Thyroid gland (tissue), 4 donors: ENCODE data around the gene RPS6KB2. TPM values are rescaled to one million over a fixed set of nuclear protein-coding genes. Genes with fewer than 3 reads are reported as not detected.
A peak's percentile ranks its signal among the peaks of the same experiment; 100 is the strongest.

Source experiments
- DNase-seq, 2 donors: peaks; one replicate each; pipeline ENCODE4 v3.0.0-alpha.2; 2019
- H3K27ac ChIP-seq, 3 donors: fragments of 200-600 bp; sonication (generic); 1 replicate in 2 of 3; 2 replicates in 1 of 3; pipeline ENCODE4 v1.5.1; 2016 to 2019; ENCODE audit warnings: mild to moderate bottlenecking in 1 of 3, moderate library complexity in 1 of 3
- H3K27me3 ChIP-seq: fragments of 200-600 bp; sonication (generic); one replicate; pipeline ENCODE4 v1.5.1; 2019
- H3K36me3 ChIP-seq, 2 donors: fragments of 200-600 bp; sonication (generic); one replicate each; pipeline ENCODE4 v1.5.1; 2016 to 2019
- H3K4me1 ChIP-seq, 2 donors: fragments of 200-600 bp; sonication (generic); one replicate each; pipeline ENCODE4 v1.5.1; 2017 to 2019
- H3K4me3 ChIP-seq, 3 donors: fragments of 200-600 bp; sonication (generic); replicated peaks in 1 of 3; 1 replicate in 2 of 3; 2 replicates in 1 of 3; pipeline ENCODE4 v1.5.1; 2016; ENCODE audit warnings: mild to moderate bottlenecking in 1 of 3
- H3K9me3 ChIP-seq: fragments of 200-600 bp; sonication (generic); one replicate; pipeline ENCODE4 v1.5.1; 2017
- POLR2A ChIP-seq, 2 donors: fragments of 450-650 bp; IDR thresholded peaks; one replicate each; pipeline ENCODE4 v1.6.1; 2017; ENCODE audit warnings: antibody characterized with exemption in 2 of 2, mild to moderate bottlenecking in 2 of 2, moderate library complexity in 1 of 2
- WGBS, 2 donors: methylation state at CpG; one replicate each; pipeline ENCODE4 v1.1.5; 2017; 5-methylcytosine and 5-hydroxymethylcytosine counted together
- intact Hi-C: fragments of 100-400 bp; cut with DNase I; formaldehyde crosslinking; loops from one replicate; pipeline ENCODE4 v1.15.1; 2023
- total RNA-seq, 4 donors: library from RNA; depleted of rRNA; stranded (reverse); fragments of >200 nt; gene quantifications; one replicate each; pipeline ENCODE4 v1.2.3, GENCODE V29; 2016
- TF ChIP-seq, protein P1 (sequence below), 6 experiments: fragments of 200-600 bp in 3 of 6; fragments of 450-650 bp in 3 of 6; sonication (generic) in 3 of 6; IDR thresholded peaks; one replicate each; pipeline ENCODE4 v1.5.1; 2016 to 2019; ENCODE audit warnings: antibody characterized with exemption in 6 of 6, mild to moderate bottlenecking in 2 of 6, inconsistent platforms in 1 of 6, moderate library complexity in 1 of 6

The RPS6KB2 gene
- total RNA-seq, 4 donors from 2014 or later: 44.1 to 102 (median 62.2) TPM

DNA sequence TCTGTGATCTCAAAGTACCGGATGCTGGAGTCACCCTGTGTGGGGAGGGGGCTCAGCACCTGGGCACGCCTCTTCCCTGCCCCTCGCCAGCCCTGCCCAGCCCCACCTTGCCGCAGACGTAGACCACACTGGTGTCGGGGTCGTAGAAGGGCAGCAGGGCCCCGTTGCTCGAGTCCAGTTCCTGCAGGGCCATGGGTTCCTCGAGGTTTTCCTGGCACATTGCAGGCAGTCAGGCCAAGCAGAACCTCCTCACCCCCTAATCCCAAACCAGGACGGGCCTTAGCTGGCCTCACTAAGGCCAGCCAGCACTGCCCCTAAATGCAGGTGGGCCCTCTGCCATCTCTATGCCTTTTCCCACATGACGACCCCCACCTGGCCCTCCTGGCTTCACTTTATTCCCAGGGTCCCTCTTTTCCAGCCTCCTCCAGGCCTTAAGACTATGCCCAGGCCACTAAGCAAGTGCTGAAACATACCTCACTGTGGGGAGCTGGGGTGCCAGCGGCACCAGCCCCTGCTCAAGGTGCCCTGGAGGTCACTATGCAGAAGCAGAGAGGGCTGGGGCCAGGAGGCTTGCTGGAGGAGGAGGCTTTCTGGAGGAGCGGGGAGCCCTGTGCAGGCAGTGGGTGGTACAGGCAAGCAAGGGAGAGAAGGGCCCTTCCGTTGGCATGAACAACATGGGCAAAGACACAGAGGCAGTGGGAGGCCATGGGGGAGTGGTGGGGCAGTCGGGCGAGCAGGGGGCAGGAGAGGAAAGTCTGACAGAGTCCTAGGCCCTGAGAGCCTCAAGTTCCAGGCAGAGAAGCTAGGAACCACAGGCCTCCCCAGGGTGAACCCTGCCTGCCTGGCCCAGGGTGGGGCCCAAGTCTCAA is 12.2 kb downstream of the RPS6KB2 start:
- Histone ChIP-seq H3K27me3 (no peaks in the 10 kb centered on the region), H3K4me1 (peaks cover 10 to 37% of the 10 kb centered on the region in 2 donors), H3K27ac (peak overlapping the region in 1 of 3 donors; percentile 24), H3K36me3 (peaks cover 11 to 12% of the 10 kb centered on the region in 2 donors), H3K4me3 (no peak overlapping the region), H3K9me3 (no peaks in the 10 kb centered on the region)
- TF ChIP-seq, protein P1, sequence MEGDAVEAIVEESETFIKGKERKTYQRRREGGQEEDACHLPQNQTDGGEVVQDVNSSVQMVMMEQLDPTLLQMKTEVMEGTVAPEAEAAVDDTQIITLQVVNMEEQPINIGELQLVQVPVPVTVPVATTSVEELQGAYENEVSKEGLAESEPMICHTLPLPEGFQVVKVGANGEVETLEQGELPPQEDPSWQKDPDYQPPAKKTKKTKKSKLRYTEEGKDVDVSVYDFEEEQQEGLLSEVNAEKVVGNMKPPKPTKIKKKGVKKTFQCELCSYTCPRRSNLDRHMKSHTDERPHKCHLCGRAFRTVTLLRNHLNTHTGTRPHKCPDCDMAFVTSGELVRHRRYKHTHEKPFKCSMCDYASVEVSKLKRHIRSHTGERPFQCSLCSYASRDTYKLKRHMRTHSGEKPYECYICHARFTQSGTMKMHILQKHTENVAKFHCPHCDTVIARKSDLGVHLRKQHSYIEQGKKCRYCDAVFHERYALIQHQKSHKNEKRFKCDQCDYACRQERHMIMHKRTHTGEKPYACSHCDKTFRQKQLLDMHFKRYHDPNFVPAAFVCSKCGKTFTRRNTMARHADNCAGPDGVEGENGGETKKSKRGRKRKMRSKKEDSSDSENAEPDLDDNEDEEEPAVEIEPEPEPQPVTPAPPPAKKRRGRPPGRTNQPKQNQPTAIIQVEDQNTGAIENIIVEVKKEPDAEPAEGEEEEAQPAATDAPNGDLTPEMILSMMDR (IDR thresholded peaks at IDR 0.05): no peak
- no peak for TF ChIP-seq POLR2A (IDR thresholded peaks at IDR 0.05)
- intact Hi-C loops: no loop called here
- WGBS, 2 donors: 79 to 85% methylated on average over 9 to 16 of the region's 17 CpGs
- DNase-seq: no peak

DNA sequence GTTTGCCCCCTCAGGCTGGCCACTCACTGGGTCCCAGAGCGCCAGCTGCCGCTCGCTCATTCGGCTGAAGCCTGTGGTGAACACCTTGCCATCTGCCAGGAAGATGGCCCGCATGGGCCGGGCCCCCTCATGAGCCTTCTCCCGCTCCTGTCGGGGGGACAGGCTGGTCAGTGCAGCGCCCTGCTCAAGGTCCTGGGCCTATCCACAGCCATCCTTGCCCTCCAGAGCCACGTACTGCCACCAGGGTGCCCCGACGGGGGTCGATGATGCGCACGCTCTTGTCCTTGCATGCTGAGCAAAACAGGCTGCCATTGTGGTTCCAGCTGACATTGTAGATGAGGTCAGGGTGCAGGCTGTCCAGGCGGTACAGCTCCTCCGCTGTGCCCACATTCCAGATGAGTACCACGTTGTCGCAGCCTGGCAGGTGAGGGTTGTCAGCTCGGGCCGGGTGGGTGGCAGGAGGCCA is 12.8 kb downstream of the RPS6KB2 start:
- Histone ChIP-seq H3K9me3 (no peaks in the 10 kb centered on the region), H3K36me3 (peaks cover 7 to 11% of the 10 kb centered on the region in 2 donors), H3K4me3 (no peak overlapping the region), H3K4me1 (peaks cover 10 to 37% of the 10 kb centered on the region in 2 donors), H3K27ac (no peak overlapping the region), H3K27me3 (no peaks in the 10 kb centered on the region)
- no peak for DNase-seq
- intact Hi-C loops: no loop called here
- 90 to 92% methylated on average over 19 to 20 of the region's 21 CpGs for WGBS, 2 donors
- TF ChIP-seq, protein P1 (IDR thresholded peaks at IDR 0.05): no peak
- no peak for TF ChIP-seq POLR2A (IDR thresholded peaks at IDR 0.05)

DNA sequence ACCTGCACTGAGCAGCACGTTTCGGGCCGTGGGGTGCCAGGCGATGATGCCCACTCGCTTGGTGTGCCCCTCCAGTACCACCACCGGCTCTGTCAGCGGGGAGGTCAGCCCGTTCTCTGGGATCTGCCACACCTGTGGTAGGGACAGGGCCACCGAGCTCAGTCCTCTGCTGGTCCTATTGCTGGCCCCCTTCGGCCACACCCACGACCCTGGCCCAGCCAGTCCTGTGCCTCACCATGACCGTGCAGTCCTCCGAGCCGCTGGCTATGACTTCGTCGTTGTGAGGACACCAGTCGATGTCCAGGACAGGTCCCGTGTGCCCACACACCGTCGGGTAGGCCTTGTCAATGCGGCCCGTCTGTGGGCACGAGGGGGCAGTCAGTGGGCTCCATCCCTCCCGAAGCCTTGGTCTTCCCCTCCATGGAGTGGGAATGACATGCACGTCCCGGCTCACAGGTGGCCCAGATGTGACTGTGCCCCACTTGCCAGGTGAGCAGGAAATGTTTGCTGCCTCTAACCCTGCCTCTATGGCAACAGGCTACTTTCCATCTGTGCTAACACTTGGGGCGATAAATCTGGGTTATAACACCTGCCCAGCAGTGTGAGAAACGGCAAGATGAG is 13.5 kb downstream of the RPS6KB2 start:
- Histone ChIP-seq H3K9me3 (no peaks in the 10 kb centered on the region), H3K4me3 (no peak overlapping the region), H3K27me3 (no peaks in the 10 kb centered on the region), H3K27ac (no peak overlapping the region), H3K36me3 (peaks cover 4 to 11% of the 10 kb centered on the region in 2 donors), H3K4me1 (peaks cover 10 to 37% of the 10 kb centered on the region in 2 donors)
- no peak for TF ChIP-seq POLR2A (IDR thresholded peaks at IDR 0.05)
- TF ChIP-seq, protein P1 (IDR thresholded peaks at IDR 0.05): no peak
- intact Hi-C loops: no loop called here
- no peak for DNase-seq
- 89 to 97% methylated on average over 12 to 13 of the region's 28 CpGs for WGBS, 2 donors

DNA sequence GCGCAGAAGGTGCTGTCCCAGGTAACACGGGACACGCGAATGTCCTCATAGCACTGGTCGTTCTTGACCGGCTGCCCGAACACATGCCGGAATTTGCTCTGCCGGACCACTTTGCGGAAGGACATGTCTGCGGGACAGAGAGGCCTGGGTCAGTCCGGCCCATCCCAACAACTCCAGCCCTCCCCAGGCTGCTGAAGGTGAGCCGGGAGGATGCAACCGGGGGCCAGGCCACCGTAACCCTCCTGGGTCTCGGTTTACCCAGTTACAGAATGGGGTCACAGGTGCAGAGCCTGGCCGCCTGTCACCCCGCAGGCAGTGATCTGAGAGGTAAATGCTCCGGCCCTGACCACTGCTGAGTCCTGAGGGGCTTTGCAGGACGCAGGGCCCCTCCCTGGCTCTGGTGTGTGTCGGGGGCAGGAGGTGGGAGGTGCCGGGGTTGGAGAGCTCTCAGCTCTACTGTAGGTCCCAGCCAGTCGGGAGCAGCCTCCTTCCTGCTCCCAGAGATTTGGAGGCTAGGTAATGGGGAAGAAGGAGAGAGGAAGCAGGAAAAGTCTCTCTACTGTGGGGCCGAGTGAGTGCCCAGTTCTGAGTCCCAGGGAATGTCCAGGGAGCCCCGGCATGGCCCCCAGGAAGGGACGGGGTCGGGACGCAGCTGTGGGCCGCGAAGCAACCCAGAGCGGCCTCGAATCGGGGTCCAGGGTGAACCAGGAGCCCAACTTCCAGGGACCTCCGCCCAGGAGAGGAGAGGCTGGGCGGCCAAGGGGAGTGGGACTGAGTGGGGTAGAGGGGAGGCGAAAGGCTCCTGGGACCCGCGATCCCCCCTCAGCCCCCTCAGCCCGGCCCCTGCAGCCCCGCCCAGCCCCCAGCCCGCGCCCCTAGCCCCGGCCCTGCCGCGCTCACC is 14.5 kb downstream of the RPS6KB2 start:
- Histone ChIP-seq H3K27me3 (no peaks in the 10 kb centered on the region), H3K36me3 (peaks cover 4 to 11% of the 10 kb centered on the region in 2 donors), H3K4me1 (peaks cover 10 to 37% of the 10 kb centered on the region in 2 donors), H3K27ac (peak overlapping the region; percentile 95 to 97 (median 96)), H3K9me3 (no peaks in the 10 kb centered on the region), H3K4me3 (peak overlapping the region; percentile 32 to 97 (median 87))
- DNase-seq: no peak
- WGBS, 2 donors: 38% methylated on average over 24 to 29 of the region's 45 CpGs
- intact Hi-C loops: no loop called here
- TF ChIP-seq POLR2A (IDR thresholded peaks at IDR 0.05): no peak
- TF ChIP-seq, protein P1 (IDR thresholded peaks at IDR 0.05): no peak
